Measurements from ENCODE around the gene UBE2S. TPM values are rescaled to one million over a fixed set of nuclear protein-coding genes. Genes with fewer than 3 reads are reported as not detected.

The UBE2S gene
- total RNA-seq, 1 experiment from 2014 or later: 635 TPM

GRCh38 chr19:55353803-55354697 is 53.5 kb downstream of the UBE2S start:
- no TSS peak for BruUV-seq (replicated peaks)
- Histone ChIP-seq H3K9me3 (ENCODE audit: control insufficient read depth, insufficient read depth, low read depth, low read length) (no peaks in the 10 kb centered on the region), H3K36me3 (ENCODE audit: control insufficient read depth, insufficient read depth, low read length) (no peaks in the 10 kb centered on the region), H3K4me3 (ENCODE audit: low read depth in 2 of 2, low read length in 2 of 2) (peak overlapping the region; percentile 55 to 62), H3K27me3 (ENCODE audit: control insufficient read depth, insufficient read depth, low read length) (no peaks in the 10 kb centered on the region), H3K27ac (ENCODE audit: low read length) (peak overlapping the region; percentile 57), H3K4me1 (ENCODE audit: control insufficient read depth, insufficient read depth, low read length) (peaks cover 12% of the 10 kb centered on the region)
- CTCF ChIA-PET: no interaction called here
- peak; percentile 91 for ATAC-seq
- DNase-seq (ENCODE audit: low read depth, low spot score): no peak
- POLR2A ChIA-PET: interaction anchor here (0.6 kb wide), 1 partner anchor 15 kb away, joined by 3 read pairs; no protein-coding TSS in a partner anchor
- in situ Hi-C loops (cut with HindIII; ENCODE audit: low pct_unique_long_range_greater_than_20kb, low sequenced_read_pairs) (no loop called here), intact Hi-C loops (cut with micrococcal nuclease; ENCODE audit: unreplicated experiment) (no loop called here)
- TF ChIP-seq POLR2AphosphoS5 (IDR thresholded peaks at IDR 0.05; ENCODE audit: low read depth, low read length) (no peak), SIN3A (IDR thresholded peaks at IDR 0.05; ENCODE audit: borderline replicate concordance, insufficient read depth, low read depth, low read length) (0 out of 2 replicates have a peak, but pooled peaks have one; percentile 39), TCF7L2 (IDR thresholded peaks at IDR 0.05; ENCODE audit: low read depth, low read length) (no peak), CTCF (IDR thresholded peaks at IDR 0.05) (no peak)
- TF ChIP-seq, protein P1, sequence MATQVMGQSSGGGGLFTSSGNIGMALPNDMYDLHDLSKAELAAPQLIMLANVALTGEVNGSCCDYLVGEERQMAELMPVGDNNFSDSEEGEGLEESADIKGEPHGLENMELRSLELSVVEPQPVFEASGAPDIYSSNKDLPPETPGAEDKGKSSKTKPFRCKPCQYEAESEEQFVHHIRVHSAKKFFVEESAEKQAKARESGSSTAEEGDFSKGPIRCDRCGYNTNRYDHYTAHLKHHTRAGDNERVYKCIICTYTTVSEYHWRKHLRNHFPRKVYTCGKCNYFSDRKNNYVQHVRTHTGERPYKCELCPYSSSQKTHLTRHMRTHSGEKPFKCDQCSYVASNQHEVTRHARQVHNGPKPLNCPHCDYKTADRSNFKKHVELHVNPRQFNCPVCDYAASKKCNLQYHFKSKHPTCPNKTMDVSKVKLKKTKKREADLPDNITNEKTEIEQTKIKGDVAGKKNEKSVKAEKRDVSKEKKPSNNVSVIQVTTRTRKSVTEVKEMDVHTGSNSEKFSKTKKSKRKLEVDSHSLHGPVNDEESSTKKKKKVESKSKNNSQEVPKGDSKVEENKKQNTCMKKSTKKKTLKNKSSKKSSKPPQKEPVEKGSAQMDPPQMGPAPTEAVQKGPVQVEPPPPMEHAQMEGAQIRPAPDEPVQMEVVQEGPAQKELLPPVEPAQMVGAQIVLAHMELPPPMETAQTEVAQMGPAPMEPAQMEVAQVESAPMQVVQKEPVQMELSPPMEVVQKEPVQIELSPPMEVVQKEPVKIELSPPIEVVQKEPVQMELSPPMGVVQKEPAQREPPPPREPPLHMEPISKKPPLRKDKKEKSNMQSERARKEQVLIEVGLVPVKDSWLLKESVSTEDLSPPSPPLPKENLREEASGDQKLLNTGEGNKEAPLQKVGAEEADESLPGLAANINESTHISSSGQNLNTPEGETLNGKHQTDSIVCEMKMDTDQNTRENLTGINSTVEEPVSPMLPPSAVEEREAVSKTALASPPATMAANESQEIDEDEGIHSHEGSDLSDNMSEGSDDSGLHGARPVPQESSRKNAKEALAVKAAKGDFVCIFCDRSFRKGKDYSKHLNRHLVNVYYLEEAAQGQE (IDR thresholded peaks at IDR 0.05; ENCODE audit: insufficient read depth in 1 of 2, low read depth in 2 of 2, low read length in 1 of 2): no peak

GRCh38 chr19:55353356-55353802 is 54.2 kb downstream of the UBE2S start:
- BruUV-seq (replicated peaks): no TSS peak
- POLR2A ChIA-PET: no interaction called here

More at GRCh38 chr19:55353356-55353802, 54.2 kb downstream of the UBE2S start:
- peak overlapping the region; percentile 55 to 62 for H3K4me3 ChIP-seq (ENCODE audit: low read depth in 2 of 2, low read length in 2 of 2)
- intact Hi-C loops (cut with micrococcal nuclease; ENCODE audit: unreplicated experiment) (no loop called here), in situ Hi-C loops (cut with HindIII; ENCODE audit: low pct_unique_long_range_greater_than_20kb, low sequenced_read_pairs) (no loop called here)
- no peaks in the 10 kb centered on the region for H3K27me3 ChIP-seq (ENCODE audit: control insufficient read depth, insufficient read depth, low read length)
- H3K36me3 ChIP-seq (ENCODE audit: control insufficient read depth, insufficient read depth, low read length): no peaks in the 10 kb centered on the region
- ATAC-seq: peak; percentile 50; the same call in 1 of the 2 replicates
- CTCF ChIA-PET: no interaction called here
- peaks cover 16% of the 10 kb centered on the region for H3K4me1 ChIP-seq (ENCODE audit: control insufficient read depth, insufficient read depth, low read length)
- H3K9me3 ChIP-seq (ENCODE audit: control insufficient read depth, insufficient read depth, low read depth, low read length): no peaks in the 10 kb centered on the region
- peak overlapping the region; percentile 57 for H3K27ac ChIP-seq (ENCODE audit: low read length)
- TF ChIP-seq TCF7L2 (IDR thresholded peaks at IDR 0.05; ENCODE audit: low read depth, low read length): 0 out of 2 replicates have a peak, but pooled peaks have one; percentile 11
- TF ChIP-seq CTCF (IDR thresholded peaks at IDR 0.05): no peak
- DNase-seq (ENCODE audit: low read depth, low spot score): no peak
